HS-5 (cell line): ENCODE results near the gene NAA35.

Source experiments
- DNase-seq: peaks from one replicate; pipeline ENCODE4 v3.0.0-alpha.2; 2012; ENCODE audit warnings: low read depth

The NAA35 gene

DNA sequence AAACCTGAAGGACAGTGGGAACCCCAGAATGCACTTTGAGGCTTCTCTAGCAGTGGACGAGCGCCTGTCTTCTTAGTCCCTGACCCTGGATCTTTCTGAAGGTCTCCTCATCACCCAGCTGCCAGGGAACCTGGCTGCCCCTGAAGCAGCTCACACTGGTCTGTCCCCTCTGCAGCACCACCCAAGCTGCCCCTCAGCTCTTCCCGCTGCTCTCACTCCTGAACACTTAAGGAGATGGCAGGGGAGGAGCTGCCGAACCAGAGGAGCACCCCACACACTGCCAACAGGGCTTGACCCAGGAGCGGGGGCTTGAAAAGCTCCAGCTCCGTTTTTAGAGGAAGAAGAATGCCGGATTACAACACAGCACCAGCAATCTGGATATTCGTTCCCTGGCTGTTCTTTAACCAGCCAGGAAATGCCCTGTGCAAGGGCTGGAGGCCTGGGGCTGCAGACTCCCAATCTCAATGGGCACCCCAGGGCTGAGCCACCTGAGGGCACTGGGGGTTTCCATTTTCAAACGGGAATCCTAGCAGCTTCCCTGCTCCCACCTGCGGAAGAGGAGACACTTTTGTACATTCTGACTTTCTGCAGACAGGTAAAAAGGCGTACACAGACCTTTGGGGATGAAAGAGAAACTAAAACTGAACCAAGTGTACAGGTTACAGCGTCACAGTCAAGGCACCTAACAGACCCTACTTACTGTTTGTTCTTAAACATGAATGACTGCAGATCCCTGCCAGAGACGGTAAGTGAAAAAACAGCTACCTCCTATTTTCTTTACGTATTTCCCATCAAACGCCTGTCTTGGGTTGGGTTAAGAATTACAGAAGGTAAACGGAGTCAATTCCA lies 122.1 kb downstream of the NAA35 start:
- DNase-seq: no peak

DNA sequence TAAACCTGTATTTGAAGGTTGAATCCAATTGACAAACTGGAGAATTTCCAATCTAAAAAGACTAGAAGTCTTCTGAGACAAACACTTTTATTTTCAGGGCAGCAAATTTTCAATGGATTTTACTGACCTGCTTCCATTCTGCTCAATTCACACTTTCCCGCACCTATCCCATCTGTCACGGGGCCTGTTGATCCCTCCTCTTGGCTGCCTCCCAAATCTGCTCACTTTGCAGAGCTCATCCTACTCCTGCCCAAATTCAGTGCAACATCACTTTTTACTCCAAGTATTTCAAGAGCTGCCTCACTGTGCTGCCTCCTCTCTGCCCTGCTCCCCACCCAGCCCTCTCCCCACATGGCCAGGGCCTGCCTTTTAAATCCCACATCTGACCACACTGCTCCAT lies 123.3 kb downstream of the NAA35 start:
- no peak for DNase-seq

DNA sequence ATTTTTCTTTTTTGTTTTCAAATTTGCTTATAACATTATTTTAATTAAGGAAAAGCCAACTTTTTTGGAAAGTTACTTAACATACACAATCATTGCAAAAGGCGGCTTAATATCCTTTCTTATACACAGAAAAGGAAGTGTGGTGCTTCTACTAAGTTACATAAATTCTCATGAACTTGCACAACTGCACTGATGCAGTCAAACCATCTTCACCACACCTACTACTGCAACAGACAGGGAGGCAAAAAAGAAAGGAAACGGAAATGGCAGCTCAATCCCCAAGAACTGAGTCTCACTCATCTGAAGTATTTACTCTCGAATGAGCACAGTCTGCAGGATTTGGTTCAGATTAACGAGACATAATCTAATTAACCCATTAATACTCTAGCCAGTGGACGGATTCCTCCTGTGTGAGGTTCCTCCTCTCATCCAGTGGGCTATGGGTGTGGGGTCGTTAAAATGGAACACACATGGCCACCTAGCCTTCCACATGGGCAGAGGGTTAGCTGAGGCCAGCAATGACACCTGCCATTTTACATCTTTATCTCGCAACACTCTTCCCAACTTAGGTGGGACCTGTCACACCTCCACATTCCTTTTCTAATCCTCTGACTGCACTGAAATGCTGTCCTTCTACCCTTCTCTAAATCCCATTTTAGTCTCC lies 128.4 kb downstream of the NAA35 start:
- no peak for DNase-seq
